HCT116 (cell line): ENCODE data around the gene ETS2. TPM values are rescaled to one million over a fixed set of nuclear protein-coding genes. Genes with fewer than 3 reads are reported as not detected.

Experiments used
- ATAC-seq: fragments of 200-7000 bp; cut with Tn5 transposase; 2 replicates; pipeline ENCODE4 v1.9.1; 2020; ENCODE audit warnings: mild to moderate bottlenecking, moderate library complexity
- BruUV-seq: library from RNA; stranded (reverse); fragments of 400-500 nt; replicated peaks from 2 replicates; lab custom pipeline; 2021; lab: Mats Ljungman, UMichigan
- CTCF ChIA-PET: fragments of 300-600 bp; sonication (Branson Sonifier 250); formaldehyde crosslinking; loops from one replicate; lab custom pipeline; 2021; ENCODE audit warnings: antibody characterized with exemption; lab: Charles Lee
- POLR2A ChIA-PET: fragments of 300-600, 350-600 bp; sonication (Branson Sonifier 250); formaldehyde crosslinking; loops from one replicate; lab custom pipeline; 2021; ENCODE audit warnings: antibody characterized with exemption; lab: Charles Lee
- RAD21 ChIA-PET, 2 experiments: fragments of 300-600 bp; sonication (Branson Sonifier 250); formaldehyde crosslinking; loops; one replicate each; lab custom pipeline; 2023; ENCODE audit warnings: low total read pairs in 2 of 2; ENCODE audit not compliant: uncharacterized antibody in 2 of 2, unreplicated experiment in 2 of 2, low non-redundant PET in 1 of 2; lab: Charles Lee
- DNase-seq: peaks from one replicate; pipeline ENCODE4 v3.0.0-alpha.2; 2010; ENCODE audit warnings: low read depth, low spot score
- H2AFZ ChIP-seq: fragments of 200-600 bp; shearing (Covaris generic), sonication (generic); 2 replicates; pipeline ENCODE4 v1.6.1; 2017; ENCODE audit warnings: low read depth, mixed run types, mixed read lengths, antibody characterized with exemption, low read length; ENCODE audit not compliant: poor library complexity, severe bottlenecking
- H3K27ac ChIP-seq: 2 replicates; pipeline ENCODE4 v1.5.1; 2012; ENCODE audit warnings: low read depth, low read length
- H3K27me3 ChIP-seq: fragments of 200-600 bp; sonication (generic); 2 replicates; pipeline ENCODE4 v1.6.1; 2016; ENCODE audit warnings: mixed run types, low read length, mixed read lengths; ENCODE audit not compliant: insufficient read depth
- H3K36me3 ChIP-seq, 2 experiments: fragments of 200-500 bp in 1 of 2; fragments of 200-600 bp in 1 of 2; sonication (Bioruptor generic) in 1 of 2; sonication (generic) in 1 of 2; 2 replicates each; pipeline versions ENCODE4 v1.5.1 to v1.6.1; 2014 to 2016; ENCODE audit warnings: low read length in 2 of 2, inconsistent platforms in 1 of 2, mixed read lengths in 1 of 2, mixed run types in 1 of 2; ENCODE audit not compliant: insufficient read depth in 2 of 2, control insufficient read depth in 1 of 2
- H3K4me1 ChIP-seq, 2 experiments: fragments of 200-600 bp in 1 of 2; sonication (generic) in 1 of 2; 2 replicates each; pipeline versions ENCODE4 v1.5.1 to v1.6.1; 2012 to 2017; ENCODE audit warnings: low read length in 2 of 2, inconsistent platforms in 1 of 2, mild to moderate bottlenecking in 1 of 2, mixed read lengths in 1 of 2, mixed run types in 1 of 2, moderate library complexity in 1 of 2; ENCODE audit not compliant: insufficient read depth in 2 of 2, control insufficient read depth in 1 of 2
- H3K4me2 ChIP-seq: fragments of 200-600 bp; sonication (generic); 2 replicates; pipeline ENCODE4 v1.6.1; 2017; ENCODE audit warnings: mixed run types, low read length, mixed read lengths
- H3K4me3 ChIP-seq, 2 experiments: fragments of 200-600 bp in 1 of 2; sonication (generic) in 1 of 2; replicated peaks in 1 of 2; 2 replicates each; pipeline ENCODE4 v1.5.1; 2011 to 2016; ENCODE audit warnings: low read length in 2 of 2, control low read depth in 1 of 2, low read depth in 1 of 2, mild to moderate bottlenecking in 1 of 2, mixed read lengths in 1 of 2, mixed run types in 1 of 2
- H3K79me2 ChIP-seq: fragments of 200-600 bp; sonication (generic); 2 replicates; pipeline ENCODE4 v1.6.1; 2017; ENCODE audit warnings: mild to moderate bottlenecking, mixed run types, low read length, moderate library complexity, mixed read lengths; ENCODE audit not compliant: insufficient read depth
- H3K9ac ChIP-seq: fragments of 200-600 bp; sonication (generic); 2 replicates; pipeline ENCODE4 v1.6.1; 2016; ENCODE audit warnings: low read length, mixed read lengths
- H3K9me2 ChIP-seq: fragments of 200-600 bp; sonication (generic), shearing (Covaris generic); 2 replicates; pipeline ENCODE4 v1.6.1; 2017; ENCODE audit warnings: mixed run types, mild to moderate bottlenecking, moderate library complexity; ENCODE audit not compliant: insufficient read depth
- H3K9me3 ChIP-seq, 2 experiments: fragments of 200-500 bp in 1 of 2; fragments of 200-600 bp in 1 of 2; sonication (Bioruptor generic) in 1 of 2; sonication (generic) in 1 of 2; 2 replicates each; pipeline ENCODE4 v1.6.1; 2014 to 2017; ENCODE audit warnings: low read length in 2 of 2, mixed read lengths in 2 of 2, inconsistent platforms in 1 of 2, low read depth in 1 of 2, mild to moderate bottlenecking in 1 of 2, mixed run types in 1 of 2, moderate library complexity in 1 of 2; ENCODE audit not compliant: control insufficient read depth in 1 of 2, insufficient read depth in 1 of 2
- H4K20me1 ChIP-seq: fragments of 200-600 bp; sonication (generic), shearing (Covaris generic); 2 replicates; pipeline ENCODE4 v1.6.1; 2017; ENCODE audit warnings: mixed run types, mild to moderate bottlenecking, moderate library complexity; ENCODE audit not compliant: insufficient read depth
- CEBPB ChIP-seq: IDR thresholded peaks from 2 replicates; pipeline ENCODE4 v1.6.1; 2012; ENCODE audit warnings: low read depth
- ELF1 ChIP-seq: IDR thresholded peaks from 2 replicates; pipeline ENCODE4 v1.6.1; 2012; ENCODE audit warnings: low read depth, borderline replicate concordance
- EZH2 ChIP-seq: fragments of 200-600 bp; sonication (generic); IDR thresholded peaks from 2 replicates; pipeline ENCODE4 v1.6.1; 2017; ENCODE audit warnings: antibody characterized with exemption, mixed run types
- JUND ChIP-seq: IDR thresholded peaks from 2 replicates; pipeline ENCODE4 v1.6.1; 2012
- POLR2A ChIP-seq: IDR thresholded peaks from 2 replicates; pipeline ENCODE4 v1.7.0; 2011; ENCODE audit warnings: borderline replicate concordance; ENCODE audit not compliant: insufficient read depth, insufficient read length; ENCODE audit errors: extremely low read depth
- SIN3A ChIP-seq: IDR thresholded peaks from 2 replicates; pipeline ENCODE4 v1.6.1; 2012; ENCODE audit warnings: low read depth
- SRF ChIP-seq: IDR thresholded peaks from 2 replicates; pipeline ENCODE4 v1.6.1; 2012; ENCODE audit warnings: low read depth
- TCF7L2 ChIP-seq: IDR thresholded peaks from 2 replicates; pipeline ENCODE4 v1.7.0; 2011; ENCODE audit warnings: borderline replicate concordance, inconsistent platforms; ENCODE audit not compliant: insufficient read depth, insufficient read length; ENCODE audit errors: extremely low read depth
- intact Hi-C: fragments of 100-400 bp; cut with micrococcal nuclease; formaldehyde crosslinking; loops from 2 replicates; pipeline ENCODE4 v1.10.0; 2022
- total RNA-seq: library from RNA; stranded (reverse); gene quantifications from one replicate; pipeline ENCODE4 v1.2.1, GENCODE V29; 2021; ENCODE audit not compliant: unreplicated experiment
- TF ChIP-seq, protein P1 (sequence below), 3 experiments: fragments of 200-600 bp in 1 of 3; sonication (generic) in 1 of 3; IDR thresholded peaks in 2 of 3; conservative IDR thresholded peaks in 1 of 3; 2 replicates each; pipeline ENCODE4 v1.5.1; 2012 to 2017; ENCODE audit warnings: low read depth in 2 of 3, low read length in 2 of 3, antibody characterized with exemption in 1 of 3, borderline replicate concordance in 1 of 3, control low read depth in 1 of 3, mild to moderate bottlenecking in 1 of 3, mixed read lengths in 1 of 3, mixed run types in 1 of 3, moderate library complexity in 1 of 3; ENCODE audit not compliant: insufficient read depth in 1 of 3
- TF ChIP-seq, protein P2 (sequence below): IDR thresholded peaks from 2 replicates; pipeline ENCODE4 v1.6.1; 2012; ENCODE audit warnings: low read depth
- TF ChIP-seq, protein P3 (sequence below): IDR thresholded peaks from 2 replicates; pipeline ENCODE4 v1.6.1; 2011; ENCODE audit warnings: mild to moderate bottlenecking, low read length, moderate library complexity; ENCODE audit not compliant: insufficient replicate concordance; ENCODE audit errors: extremely low read depth

The ETS2 gene
- total RNA-seq, 1 experiment from 2014 or later: 32.9 TPM

DNA sequence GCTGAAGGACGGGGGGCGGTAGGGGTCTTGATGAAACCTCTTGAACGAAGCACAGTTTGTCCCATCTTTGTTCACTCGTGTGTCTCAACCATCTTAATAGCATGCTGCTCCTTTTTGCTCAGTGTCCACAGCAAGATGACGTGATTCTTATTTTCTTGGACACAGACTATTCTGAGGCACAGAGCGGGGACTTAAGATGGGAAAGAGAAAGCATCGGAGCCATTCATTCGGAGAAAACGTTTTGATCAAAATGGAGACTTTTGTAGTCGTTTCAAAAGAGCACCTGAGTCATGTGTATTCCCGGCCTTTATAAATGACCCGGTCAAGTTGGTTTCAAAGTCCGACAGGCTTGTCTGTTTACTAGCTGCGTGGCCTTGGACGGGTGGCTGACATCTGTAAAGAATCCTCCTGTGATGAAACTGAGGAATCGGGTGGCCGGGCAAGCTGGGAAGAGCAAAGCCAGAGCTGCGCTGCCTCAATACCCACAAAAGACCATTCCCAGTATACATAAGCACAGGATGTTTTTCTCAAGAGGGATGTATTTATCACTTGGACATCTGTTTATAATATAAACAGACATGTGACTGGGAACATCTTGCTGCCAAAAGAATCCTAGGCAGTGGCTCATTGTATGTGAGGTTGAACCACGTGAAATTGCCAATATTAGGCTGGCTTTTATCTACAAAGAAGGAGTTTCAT lies 18.5 kb downstream of the ETS2 start:
- ChIA-PET POLR2A (no interaction called here), RAD21 (no interaction called here), CTCF (no interaction called here)
- Histone ChIP-seq H3K9me2 (no peaks in the 10 kb centered on the region), H3K4me2 (no peak overlapping the region), H3K4me3 (no peak overlapping the region), H3K36me3 (peaks cover 45 to 48% of the 10 kb centered on the region in 2 experiments), H3K27me3 (no peaks in the 10 kb centered on the region), H3K9ac (no peak overlapping the region), H3K27ac (no peak overlapping the region), H4K20me1 (no peaks in the 10 kb centered on the region), H3K4me1 (peaks cover 6 to 13% of the 10 kb centered on the region in 2 experiments), H2AFZ (no peak overlapping the region), H3K79me2 (peaks cover 4% of the 10 kb centered on the region; the same call in 1 of the 2 replicates), H3K9me3 (no peaks in the 10 kb centered on the region)
- DNase-seq (no peak), ATAC-seq (no peak)
- intact Hi-C loops: no loop called here
- TF ChIP-seq EZH2: no peak
- no peak for TF ChIP-seq POLR2A
- no peak for TF ChIP-seq JUND
- TF ChIP-seq ELF1: no peak
- TF ChIP-seq TCF7L2: no peak
- TF ChIP-seq SRF: no peak
- TF ChIP-seq, protein P1, sequence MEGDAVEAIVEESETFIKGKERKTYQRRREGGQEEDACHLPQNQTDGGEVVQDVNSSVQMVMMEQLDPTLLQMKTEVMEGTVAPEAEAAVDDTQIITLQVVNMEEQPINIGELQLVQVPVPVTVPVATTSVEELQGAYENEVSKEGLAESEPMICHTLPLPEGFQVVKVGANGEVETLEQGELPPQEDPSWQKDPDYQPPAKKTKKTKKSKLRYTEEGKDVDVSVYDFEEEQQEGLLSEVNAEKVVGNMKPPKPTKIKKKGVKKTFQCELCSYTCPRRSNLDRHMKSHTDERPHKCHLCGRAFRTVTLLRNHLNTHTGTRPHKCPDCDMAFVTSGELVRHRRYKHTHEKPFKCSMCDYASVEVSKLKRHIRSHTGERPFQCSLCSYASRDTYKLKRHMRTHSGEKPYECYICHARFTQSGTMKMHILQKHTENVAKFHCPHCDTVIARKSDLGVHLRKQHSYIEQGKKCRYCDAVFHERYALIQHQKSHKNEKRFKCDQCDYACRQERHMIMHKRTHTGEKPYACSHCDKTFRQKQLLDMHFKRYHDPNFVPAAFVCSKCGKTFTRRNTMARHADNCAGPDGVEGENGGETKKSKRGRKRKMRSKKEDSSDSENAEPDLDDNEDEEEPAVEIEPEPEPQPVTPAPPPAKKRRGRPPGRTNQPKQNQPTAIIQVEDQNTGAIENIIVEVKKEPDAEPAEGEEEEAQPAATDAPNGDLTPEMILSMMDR (IDR thresholded peaks at IDR 0.05 in 2 of 3, conservative IDR thresholded peaks at IDR 0.05 in 1 of 3; ENCODE audit: borderline replicate concordance in 1 of 3, insufficient read depth in 1 of 3, low read depth in 2 of 3, low read length in 2 of 3): no peak
- BruUV-seq: no TSS peak

DNA sequence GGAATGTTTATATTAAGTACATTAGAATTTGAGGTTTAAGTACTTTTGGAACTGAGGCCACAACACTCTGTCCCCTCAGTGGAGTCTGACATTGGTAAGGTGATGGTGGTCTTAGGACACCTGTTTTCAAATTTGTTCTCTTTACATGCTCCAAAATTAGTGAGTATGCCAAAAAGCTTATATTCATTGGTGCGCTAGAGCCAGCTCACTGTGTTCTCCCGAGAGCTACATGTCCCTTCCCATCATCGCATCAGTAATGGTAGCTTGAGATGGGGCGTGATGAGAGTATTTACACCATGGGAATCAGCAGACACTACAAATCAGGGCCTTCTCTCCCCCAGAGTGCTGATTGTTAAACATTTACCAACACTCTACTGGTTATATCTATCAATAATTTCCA lies 19.5 kb downstream of the ETS2 start:
- Histone ChIP-seq H3K4me3 (no peak overlapping the region), H3K79me2 (peaks cover 4% of the 10 kb centered on the region; the same call in 1 of the 2 replicates), H3K9me3 (no peaks in the 10 kb centered on the region), H3K36me3 (peaks cover 39 to 41% of the 10 kb centered on the region in 2 experiments), H3K9me2 (no peaks in the 10 kb centered on the region), H3K9ac (no peak overlapping the region), H3K27me3 (no peaks in the 10 kb centered on the region), H3K4me1 (peaks cover 0 to 4% of the 10 kb centered on the region in 2 experiments; a peak in 2 of 4 replicates), H3K27ac (no peak overlapping the region), H2AFZ (no peak overlapping the region), H4K20me1 (no peaks in the 10 kb centered on the region), H3K4me2 (no peak overlapping the region)
- BruUV-seq: no TSS peak
- no peak for DNase-seq
- ChIA-PET CTCF (no interaction called here), POLR2A (no interaction called here), RAD21 (no interaction called here)
- TF ChIP-seq SIN3A (no peak), CEBPB (no peak)
- TF ChIP-seq, protein P2, sequence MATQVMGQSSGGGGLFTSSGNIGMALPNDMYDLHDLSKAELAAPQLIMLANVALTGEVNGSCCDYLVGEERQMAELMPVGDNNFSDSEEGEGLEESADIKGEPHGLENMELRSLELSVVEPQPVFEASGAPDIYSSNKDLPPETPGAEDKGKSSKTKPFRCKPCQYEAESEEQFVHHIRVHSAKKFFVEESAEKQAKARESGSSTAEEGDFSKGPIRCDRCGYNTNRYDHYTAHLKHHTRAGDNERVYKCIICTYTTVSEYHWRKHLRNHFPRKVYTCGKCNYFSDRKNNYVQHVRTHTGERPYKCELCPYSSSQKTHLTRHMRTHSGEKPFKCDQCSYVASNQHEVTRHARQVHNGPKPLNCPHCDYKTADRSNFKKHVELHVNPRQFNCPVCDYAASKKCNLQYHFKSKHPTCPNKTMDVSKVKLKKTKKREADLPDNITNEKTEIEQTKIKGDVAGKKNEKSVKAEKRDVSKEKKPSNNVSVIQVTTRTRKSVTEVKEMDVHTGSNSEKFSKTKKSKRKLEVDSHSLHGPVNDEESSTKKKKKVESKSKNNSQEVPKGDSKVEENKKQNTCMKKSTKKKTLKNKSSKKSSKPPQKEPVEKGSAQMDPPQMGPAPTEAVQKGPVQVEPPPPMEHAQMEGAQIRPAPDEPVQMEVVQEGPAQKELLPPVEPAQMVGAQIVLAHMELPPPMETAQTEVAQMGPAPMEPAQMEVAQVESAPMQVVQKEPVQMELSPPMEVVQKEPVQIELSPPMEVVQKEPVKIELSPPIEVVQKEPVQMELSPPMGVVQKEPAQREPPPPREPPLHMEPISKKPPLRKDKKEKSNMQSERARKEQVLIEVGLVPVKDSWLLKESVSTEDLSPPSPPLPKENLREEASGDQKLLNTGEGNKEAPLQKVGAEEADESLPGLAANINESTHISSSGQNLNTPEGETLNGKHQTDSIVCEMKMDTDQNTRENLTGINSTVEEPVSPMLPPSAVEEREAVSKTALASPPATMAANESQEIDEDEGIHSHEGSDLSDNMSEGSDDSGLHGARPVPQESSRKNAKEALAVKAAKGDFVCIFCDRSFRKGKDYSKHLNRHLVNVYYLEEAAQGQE: no peak
- TF ChIP-seq, protein P3, sequence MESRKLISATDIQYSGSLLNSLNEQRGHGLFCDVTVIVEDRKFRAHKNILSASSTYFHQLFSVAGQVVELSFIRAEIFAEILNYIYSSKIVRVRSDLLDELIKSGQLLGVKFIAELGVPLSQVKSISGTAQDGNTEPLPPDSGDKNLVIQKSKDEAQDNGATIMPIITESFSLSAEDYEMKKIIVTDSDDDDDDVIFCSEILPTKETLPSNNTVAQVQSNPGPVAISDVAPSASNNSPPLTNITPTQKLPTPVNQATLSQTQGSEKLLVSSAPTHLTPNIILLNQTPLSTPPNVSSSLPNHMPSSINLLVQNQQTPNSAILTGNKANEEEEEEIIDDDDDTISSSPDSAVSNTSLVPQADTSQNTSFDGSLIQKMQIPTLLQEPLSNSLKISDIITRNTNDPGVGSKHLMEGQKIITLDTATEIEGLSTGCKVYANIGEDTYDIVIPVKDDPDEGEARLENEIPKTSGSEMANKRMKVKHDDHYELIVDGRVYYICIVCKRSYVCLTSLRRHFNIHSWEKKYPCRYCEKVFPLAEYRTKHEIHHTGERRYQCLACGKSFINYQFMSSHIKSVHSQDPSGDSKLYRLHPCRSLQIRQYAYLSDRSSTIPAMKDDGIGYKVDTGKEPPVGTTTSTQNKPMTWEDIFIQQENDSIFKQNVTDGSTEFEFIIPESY: no peak
- ATAC-seq: no peak
- intact Hi-C loops: no loop called here
